Ishikawa (cell line): ENCODE measurements around the gene DDX28.

Source experiments
- EGR1 ChIP-seq: IDR thresholded peaks from 2 replicates; pipeline ENCODE4 v1.6.1; 2012
- EP300 ChIP-seq: IDR thresholded peaks from 2 replicates; pipeline ENCODE4 v1.6.1; 2012; ENCODE audit warnings: borderline replicate concordance
- FOXM1 ChIP-seq: IDR thresholded peaks from 2 replicates; pipeline ENCODE4 v1.6.1; 2012; ENCODE audit warnings: low read depth, borderline replicate concordance
- NFIC ChIP-seq: IDR thresholded peaks from 2 replicates; pipeline ENCODE4 v1.6.1; 2012
- RAD21 ChIP-seq: IDR thresholded peaks from 2 replicates; pipeline ENCODE4 v1.6.1; 2012; ENCODE audit warnings: low read depth
- REST ChIP-seq: IDR thresholded peaks from 2 replicates; pipeline ENCODE4 v1.6.1; 2012; ENCODE audit warnings: low read depth, mild to moderate bottlenecking
- TEAD4 ChIP-seq: IDR thresholded peaks from 2 replicates; pipeline ENCODE4 v1.6.1; 2012
- USF1 ChIP-seq: IDR thresholded peaks from 2 replicates; pipeline ENCODE4 v1.6.1; 2012
- YY1 ChIP-seq: IDR thresholded peaks from 2 replicates; pipeline ENCODE4 v1.6.1; 2012; ENCODE audit warnings: low read depth

GRCh38 chr16:67990018-67990386, 33.0 kb downstream of the DDX28 start:
- no peak for TF ChIP-seq EGR1
- TF ChIP-seq TEAD4 = no peak
- TF ChIP-seq NFIC = no peak
- no peak for TF ChIP-seq RAD21
- no peak for TF ChIP-seq REST
- no peak for TF ChIP-seq USF1
- TF ChIP-seq YY1 = no peak
- TF ChIP-seq FOXM1 = no peak
- no peak for TF ChIP-seq EP300
